RWPE2 (cell line): Measurements from ENCODE around the gene PNMA8B.

Experiments
- ATAC-seq: fragments of 200-7000 bp; cut with Tn5 transposase; 3 replicates; pipeline ENCODE4 v1.9.1; 2021; ENCODE audit warnings: low read depth
- DNase-seq: peaks from one replicate; pipeline ENCODE4 v3.0.0-alpha.2; 2020; ENCODE audit warnings: low spot score
- H3K27ac ChIP-seq: fragments of 450-650 bp; 2 replicates; pipeline ENCODE4 v1.5.1; 2017; ENCODE audit warnings: mild to moderate bottlenecking; ENCODE audit not compliant: poor library complexity, severe bottlenecking
- H3K27me3 ChIP-seq: fragments of 250-450 bp; sonication (Bioruptor Pico); 2 replicates; pipeline ENCODE4 v1.5.1; 2021; ENCODE audit warnings: mild to moderate bottlenecking, moderate library complexity; ENCODE audit not compliant: insufficient read depth, poor library complexity, severe bottlenecking
- H3K36me3 ChIP-seq: fragments of 250-450 bp; sonication (Bioruptor Pico); 2 replicates; pipeline ENCODE4 v1.5.1; 2020; ENCODE audit warnings: low read depth, mild to moderate bottlenecking, moderate library complexity
- H3K4me1 ChIP-seq: fragments of 250-450 bp; sonication (Bioruptor Pico); 2 replicates; pipeline ENCODE4 v1.5.1; 2021; ENCODE audit warnings: mild to moderate bottlenecking, moderate library complexity; ENCODE audit not compliant: insufficient read depth, poor library complexity, severe bottlenecking
- H3K4me3 ChIP-seq: fragments of 250-450 bp; sonication (Bioruptor Pico); 2 replicates; pipeline ENCODE4 v1.5.1; 2021; ENCODE audit warnings: mild to moderate bottlenecking, moderate library complexity; ENCODE audit not compliant: severe bottlenecking
- H3K9me3 ChIP-seq: fragments of 250-450 bp; sonication (Bioruptor Pico); 2 replicates; pipeline ENCODE4 v1.5.1; 2021; ENCODE audit warnings: mild to moderate bottlenecking, moderate library complexity; ENCODE audit not compliant: severe bottlenecking
- TF ChIP-seq, protein P1 (sequence below): fragments of 450-650 bp; IDR thresholded peaks from one replicate; pipeline ENCODE4 v1.5.1; 2017; ENCODE audit warnings: mild to moderate bottlenecking, moderate library complexity; ENCODE audit not compliant: poor library complexity, severe bottlenecking

PNMA8B gene

DNA sequence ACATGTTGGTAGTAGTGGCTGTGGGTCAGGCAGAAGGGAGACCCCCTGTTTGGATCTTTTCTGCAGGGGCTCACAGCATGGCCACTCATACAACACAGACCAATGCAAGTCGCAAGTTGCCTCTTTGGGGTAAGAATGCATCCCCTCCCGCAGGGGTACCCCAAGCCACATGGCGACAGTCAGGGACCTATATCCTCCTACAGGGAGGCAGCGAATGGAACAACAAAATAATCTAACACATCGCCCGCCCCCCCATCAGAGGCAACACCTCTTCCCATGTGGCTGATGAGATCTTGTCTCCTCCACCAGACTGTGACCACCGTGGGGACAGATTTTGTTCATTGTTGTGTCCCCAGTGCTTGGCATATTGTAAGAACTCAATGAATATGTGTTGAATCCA, 40.7 kb upstream of the PNMA8B start:
- no peak for DNase-seq
- Histone ChIP-seq H3K4me3 (no peak overlapping the region), H3K36me3 (no peaks in the 10 kb centered on the region), H3K27me3 (no peaks in the 10 kb centered on the region), H3K27ac (no peak overlapping the region), H3K4me1 (no peaks in the 10 kb centered on the region), H3K9me3 (no peaks in the 10 kb centered on the region)
- no peak for ATAC-seq
- TF ChIP-seq, protein P1, sequence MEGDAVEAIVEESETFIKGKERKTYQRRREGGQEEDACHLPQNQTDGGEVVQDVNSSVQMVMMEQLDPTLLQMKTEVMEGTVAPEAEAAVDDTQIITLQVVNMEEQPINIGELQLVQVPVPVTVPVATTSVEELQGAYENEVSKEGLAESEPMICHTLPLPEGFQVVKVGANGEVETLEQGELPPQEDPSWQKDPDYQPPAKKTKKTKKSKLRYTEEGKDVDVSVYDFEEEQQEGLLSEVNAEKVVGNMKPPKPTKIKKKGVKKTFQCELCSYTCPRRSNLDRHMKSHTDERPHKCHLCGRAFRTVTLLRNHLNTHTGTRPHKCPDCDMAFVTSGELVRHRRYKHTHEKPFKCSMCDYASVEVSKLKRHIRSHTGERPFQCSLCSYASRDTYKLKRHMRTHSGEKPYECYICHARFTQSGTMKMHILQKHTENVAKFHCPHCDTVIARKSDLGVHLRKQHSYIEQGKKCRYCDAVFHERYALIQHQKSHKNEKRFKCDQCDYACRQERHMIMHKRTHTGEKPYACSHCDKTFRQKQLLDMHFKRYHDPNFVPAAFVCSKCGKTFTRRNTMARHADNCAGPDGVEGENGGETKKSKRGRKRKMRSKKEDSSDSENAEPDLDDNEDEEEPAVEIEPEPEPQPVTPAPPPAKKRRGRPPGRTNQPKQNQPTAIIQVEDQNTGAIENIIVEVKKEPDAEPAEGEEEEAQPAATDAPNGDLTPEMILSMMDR = no peak

DNA sequence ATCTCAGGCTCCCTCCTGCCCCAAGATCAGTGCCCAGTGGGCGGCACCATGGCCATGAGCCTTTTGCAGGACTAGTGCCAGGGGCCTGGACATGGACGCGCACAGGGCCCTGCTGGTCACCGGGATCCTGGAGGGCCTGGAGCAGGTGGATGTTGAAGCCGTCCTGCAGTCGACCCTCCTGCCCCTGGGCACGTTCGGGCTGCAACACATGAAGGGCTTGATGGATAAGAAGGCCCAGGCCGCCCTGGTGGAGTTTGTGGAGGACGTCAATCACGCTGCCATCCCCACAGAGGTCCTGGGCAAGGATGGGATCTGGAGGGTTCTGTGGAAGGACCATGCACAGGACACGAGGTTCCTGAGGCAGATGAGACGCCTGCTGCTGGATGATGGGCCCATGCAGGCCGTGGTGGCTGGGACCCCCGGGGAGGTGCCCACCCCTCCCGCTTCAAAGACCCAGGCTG, 38.0 kb upstream of the PNMA8B start:
- peaks cover 9% of the 10 kb centered on the region for H3K4me1 ChIP-seq
- DNase-seq = no peak
- H3K27me3 ChIP-seq = no peaks in the 10 kb centered on the region
- H3K36me3 ChIP-seq = no peaks in the 10 kb centered on the region
- H3K27ac ChIP-seq = no peak overlapping the region
- ATAC-seq = no peak
- TF ChIP-seq, protein P1 = no peak
- no peak overlapping the region for H3K4me3 ChIP-seq
- H3K9me3 ChIP-seq = no peaks in the 10 kb centered on the region

DNA sequence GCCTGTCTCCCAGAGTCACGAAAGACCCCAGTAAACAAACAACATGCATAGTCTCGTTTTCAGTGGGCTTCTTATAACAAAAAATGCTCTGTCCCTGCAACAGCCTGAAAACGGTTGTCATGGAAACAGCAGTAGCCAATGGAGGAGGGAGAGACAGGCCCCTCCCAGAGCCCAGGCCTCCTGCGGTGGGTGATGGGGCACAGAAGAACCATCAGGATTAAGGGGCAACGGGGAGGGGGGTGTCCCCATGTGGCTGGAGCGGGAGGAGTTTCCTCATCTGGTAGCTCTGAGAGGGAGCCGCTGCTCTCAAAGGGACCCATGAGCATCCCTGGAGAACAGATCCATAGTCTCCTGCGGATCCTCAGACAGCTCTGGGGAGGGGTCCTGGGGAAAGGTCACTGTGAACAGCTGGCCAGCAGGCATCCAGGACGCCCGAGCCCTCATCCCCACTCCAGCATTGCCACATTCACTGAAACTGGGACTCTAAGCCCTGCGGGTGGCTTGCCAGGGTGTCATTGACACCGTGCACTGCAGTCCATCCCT, 37.5 kb upstream of the PNMA8B start:
- ATAC-seq (no peak), DNase-seq (no peak)
- Histone ChIP-seq H3K27ac (no peak overlapping the region), H3K4me1 (peaks cover 9% of the 10 kb centered on the region), H3K9me3 (no peaks in the 10 kb centered on the region), H3K36me3 (no peaks in the 10 kb centered on the region), H3K27me3 (no peaks in the 10 kb centered on the region), H3K4me3 (no peak overlapping the region)
- TF ChIP-seq, protein P1 = no peak

DNA sequence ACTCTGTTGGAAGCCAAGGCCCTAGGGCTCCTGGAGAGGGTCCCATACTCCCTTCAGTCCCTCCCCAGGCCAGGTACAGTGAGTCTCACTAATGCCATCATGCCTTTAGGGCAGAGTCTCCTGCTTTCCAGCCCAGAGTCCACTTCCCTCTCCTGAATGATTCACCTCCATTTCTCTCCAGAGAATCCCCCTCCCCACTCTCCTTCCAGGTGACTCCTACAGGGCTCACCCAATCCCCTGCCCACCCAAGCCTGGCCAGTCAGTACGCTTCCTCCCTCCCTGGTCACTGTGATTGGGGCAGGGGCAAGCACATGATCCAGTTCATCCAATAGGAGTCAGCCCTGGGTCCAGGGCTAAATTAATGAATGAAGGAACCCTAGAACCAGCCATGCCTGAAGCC, 35.0 kb upstream of the PNMA8B start:
- Histone ChIP-seq H3K27ac (no peak overlapping the region), H3K27me3 (no peaks in the 10 kb centered on the region), H3K9me3 (no peaks in the 10 kb centered on the region), H3K4me1 (peaks cover 9% of the 10 kb centered on the region), H3K36me3 (no peaks in the 10 kb centered on the region), H3K4me3 (no peak overlapping the region)
- TF ChIP-seq, protein P1 = no peak
- DNase-seq (no peak), ATAC-seq (peak; percentile 33; the same call in 2 of the 3 replicates)

DNA sequence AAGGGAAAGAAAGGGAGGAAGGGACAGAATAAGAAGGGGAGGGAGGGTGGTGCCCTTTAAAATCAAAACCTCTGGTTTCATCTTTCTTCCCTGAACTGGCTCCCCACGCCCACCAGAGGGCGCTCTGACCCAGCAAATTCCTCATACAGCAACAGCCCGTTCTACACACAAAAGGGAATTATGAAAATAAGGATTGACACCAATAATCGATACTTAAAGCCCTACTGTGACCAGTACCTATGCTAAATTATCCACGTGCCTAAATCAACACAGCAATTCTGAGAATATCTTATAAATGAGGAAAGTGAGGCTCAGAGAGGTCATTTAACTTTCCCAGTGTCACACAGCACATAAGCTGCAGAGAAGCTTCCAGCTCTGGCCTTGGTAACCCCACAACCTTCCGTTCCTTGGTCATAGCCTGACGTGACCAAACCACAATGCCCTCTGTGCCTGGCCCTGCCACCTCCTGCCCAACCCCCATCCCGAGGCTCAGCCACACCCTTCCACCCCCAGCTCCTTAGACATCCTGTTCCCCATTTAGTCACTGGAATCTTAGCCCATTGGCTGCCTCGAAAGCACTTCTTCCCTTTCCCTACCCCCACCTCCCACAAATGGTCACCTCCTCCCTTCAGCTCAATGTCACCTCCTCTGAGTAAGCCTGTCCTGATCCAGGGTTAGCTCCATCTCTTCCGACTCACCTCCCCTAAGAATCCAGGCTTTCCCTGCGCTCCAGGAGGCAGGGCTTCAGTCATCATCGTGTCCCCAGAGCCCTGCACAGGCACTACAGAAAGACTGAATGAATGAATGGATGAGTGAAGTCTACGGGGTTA, 34.2 kb upstream of the PNMA8B start:
- Histone ChIP-seq H3K9me3 (no peaks in the 10 kb centered on the region), H3K27ac (no peak overlapping the region), H3K4me1 (peaks cover 9% of the 10 kb centered on the region), H3K4me3 (no peak overlapping the region), H3K27me3 (no peaks in the 10 kb centered on the region), H3K36me3 (no peaks in the 10 kb centered on the region)
- no peak for DNase-seq
- TF ChIP-seq, protein P1 = peak; percentile 86
- ATAC-seq = peak; percentile 60
